Activated CD4-positive, alpha-beta T cell treated with anti-CD3 and anti-CD28 coated beads for 36 hours (primary cell): ENCODE data around the gene SMIM33. TPM values are rescaled to one million over a fixed set of nuclear protein-coding genes. Genes with fewer than 3 reads are reported as not detected.

ENCODE experiments used
- total RNA-seq, 2 experiments: library from RNA; stranded (reverse); gene quantifications; one replicate each; pipeline ENCODE4 v1.2.3, GENCODE V29; 2021

SMIM33 gene
- total RNA-seq, 2 experiments from 2014 or later: 0.46 to 0.50 TPM

Other genes starting within 250 kb of the SMIM33 start
- gene MATR3, start 177.3 kb upstream of the SMIM33 start, total RNA-seq: 100 to 1,000 TPM; 113 to 133 TPM
- 100 to 1,000 TPM; 101 to 126 TPM for gene PAIP2, start 129.2 kb upstream of the SMIM33 start, total RNA-seq
- gene SLC23A1, start 87.7 kb upstream of the SMIM33 start, total RNA-seq: under 1 TPM; 0.43 to 0.53 TPM
- 1 to 10 TPM; 7.8 to 9.8 TPM for gene MZB1, start 81.1 kb upstream of the SMIM33 start, total RNA-seq
- 1 to 10 TPM; 3.2 TPM for gene PROB1, start 75.9 kb upstream of the SMIM33 start, total RNA-seq
- 1 to 10 TPM; 4.6 to 5.9 TPM for gene SPATA24, start 66.9 kb upstream of the SMIM33 start, total RNA-seq
- 10 to 100 TPM; 33.1 to 35.6 TPM for gene DNAJC18, start 31.5 kb upstream of the SMIM33 start, total RNA-seq
- gene ECSCR, start 8.3 kb upstream of the SMIM33 start, total RNA-seq: 1 to 10 TPM in 1 of 2 experiments, under 1 TPM in 1; 0.83 to 2.6 TPM
- gene STING1, start 11.8 kb downstream of the SMIM33 start, total RNA-seq: 100 to 1,000 TPM; 178 to 183 TPM
- 100 to 1,000 TPM; 262 to 289 TPM for gene UBE2D2, start 90.3 kb downstream of the SMIM33 start, total RNA-seq
- 1 to 10 TPM in 1 of 2 experiments, under 1 TPM in 1; 0.82 to 1.1 TPM for gene CXXC5, start 177.3 kb downstream of the SMIM33 start, total RNA-seq